ENCODE data around the gene XAGE5.
"Not testable (repeated sequence)": the region's sequence is repeated elsewhere in the genome, so short reads cannot be mapped to it uniquely, and the experiment has no call there.

DNA sequence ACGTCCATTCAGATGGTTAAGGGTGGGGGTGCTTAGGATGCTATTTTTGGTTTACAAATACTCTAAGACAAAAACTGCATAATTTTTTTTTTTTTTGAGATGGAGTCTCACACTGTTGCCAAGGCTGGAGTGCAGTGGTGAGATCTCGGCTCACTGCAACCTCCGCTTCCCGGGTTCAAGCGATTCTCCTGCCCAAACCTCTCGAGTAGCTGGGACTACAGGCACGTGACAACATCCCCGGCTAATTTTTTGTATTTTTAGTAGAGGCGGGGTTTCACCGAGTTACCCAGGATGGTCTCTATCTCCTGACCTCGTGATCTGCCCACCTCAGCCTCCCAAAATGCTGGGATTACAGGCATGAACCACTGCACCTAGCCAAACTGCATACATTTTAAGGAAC, 37.6 kb upstream of the XAGE5 start:
- TF ChIP-seq, protein P1, sequence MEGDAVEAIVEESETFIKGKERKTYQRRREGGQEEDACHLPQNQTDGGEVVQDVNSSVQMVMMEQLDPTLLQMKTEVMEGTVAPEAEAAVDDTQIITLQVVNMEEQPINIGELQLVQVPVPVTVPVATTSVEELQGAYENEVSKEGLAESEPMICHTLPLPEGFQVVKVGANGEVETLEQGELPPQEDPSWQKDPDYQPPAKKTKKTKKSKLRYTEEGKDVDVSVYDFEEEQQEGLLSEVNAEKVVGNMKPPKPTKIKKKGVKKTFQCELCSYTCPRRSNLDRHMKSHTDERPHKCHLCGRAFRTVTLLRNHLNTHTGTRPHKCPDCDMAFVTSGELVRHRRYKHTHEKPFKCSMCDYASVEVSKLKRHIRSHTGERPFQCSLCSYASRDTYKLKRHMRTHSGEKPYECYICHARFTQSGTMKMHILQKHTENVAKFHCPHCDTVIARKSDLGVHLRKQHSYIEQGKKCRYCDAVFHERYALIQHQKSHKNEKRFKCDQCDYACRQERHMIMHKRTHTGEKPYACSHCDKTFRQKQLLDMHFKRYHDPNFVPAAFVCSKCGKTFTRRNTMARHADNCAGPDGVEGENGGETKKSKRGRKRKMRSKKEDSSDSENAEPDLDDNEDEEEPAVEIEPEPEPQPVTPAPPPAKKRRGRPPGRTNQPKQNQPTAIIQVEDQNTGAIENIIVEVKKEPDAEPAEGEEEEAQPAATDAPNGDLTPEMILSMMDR (IDR thresholded peaks at IDR 0.05), result not testable (repeated sequence)
- TF ChIP-seq POLR2A (IDR thresholded peaks at IDR 0.05), result not testable (repeated sequence)
